Mesenchymal stem cell (in vitro differentiated cells and primary cell): ENCODE measurements around the gene STK25.

Experiments used
- DNase-seq: peaks from one replicate; pipeline ENCODE4 v3.0.0-alpha.2; 2013
- H2AFZ ChIP-seq: one replicate; pipeline ENCODE4 v1.6.1; 2013; ENCODE audit warnings: low read depth, mild to moderate bottlenecking, control low read depth, inconsistent platforms, low read length, moderate library complexity
- H2AK5ac ChIP-seq: 2 replicates; pipeline ENCODE4 v1.6.1; 2013; ENCODE audit warnings: low read length, moderate library complexity, mild to moderate bottlenecking, inconsistent platforms; ENCODE audit not compliant: severe bottlenecking
- H2BK120ac ChIP-seq: one replicate; pipeline ENCODE4 v1.6.1; 2013; ENCODE audit warnings: low read depth, mild to moderate bottlenecking, inconsistent platforms, low read length, moderate library complexity
- H2BK12ac ChIP-seq, 2 experiments: one replicate each; pipeline ENCODE4 v1.6.1; 2013; ENCODE audit warnings: inconsistent platforms in 2 of 2, low read length in 2 of 2, mild to moderate bottlenecking in 2 of 2, moderate library complexity in 2 of 2, control low read depth in 1 of 2
- H2BK15ac ChIP-seq: one replicate; pipeline ENCODE4 v1.6.1; 2013; ENCODE audit warnings: mild to moderate bottlenecking, low read depth, inconsistent platforms; ENCODE audit not compliant: poor library complexity, severe bottlenecking
- H2BK5ac ChIP-seq: 2 replicates; pipeline ENCODE4 v1.6.1; 2013; ENCODE audit warnings: low read depth, mild to moderate bottlenecking, low read length, control low read depth, inconsistent platforms; ENCODE audit not compliant: poor library complexity, severe bottlenecking
- H3K14ac ChIP-seq, 2 experiments: one replicate each; pipeline ENCODE4 v1.6.1; 2013; ENCODE audit warnings: inconsistent platforms in 2 of 2, low read length in 2 of 2, control low read depth in 1 of 2, mild to moderate bottlenecking in 1 of 2, moderate library complexity in 1 of 2
- H3K18ac ChIP-seq, 2 experiments: one replicate each; pipeline ENCODE4 v1.6.1; 2013; ENCODE audit warnings: inconsistent platforms in 2 of 2, low read length in 2 of 2, control low read depth in 1 of 2, low read depth in 1 of 2, mild to moderate bottlenecking in 1 of 2
- H3K23ac ChIP-seq, 2 experiments: one replicate each; pipeline ENCODE4 v1.6.1; 2013; ENCODE audit warnings: inconsistent platforms in 2 of 2, low read length in 2 of 2, mild to moderate bottlenecking in 2 of 2, moderate library complexity in 2 of 2, control low read depth in 1 of 2
- H3K27ac ChIP-seq: 2 replicates; pipeline ENCODE4 v1.5.1; 2013; ENCODE audit warnings: mild to moderate bottlenecking, moderate library complexity, low read length, control low read depth, inconsistent platforms; ENCODE audit not compliant: poor library complexity, severe bottlenecking
- H3K27me3 ChIP-seq, 2 experiments: 2 replicates each; pipeline versions ENCODE4 v1.6.1 to v1.7.0; 2013; ENCODE audit warnings: low read length in 2 of 2, mild to moderate bottlenecking in 2 of 2, moderate library complexity in 2 of 2, control low read depth in 1 of 2, inconsistent platforms in 1 of 2; ENCODE audit not compliant: control insufficient read depth in 1 of 2, insufficient read depth in 1 of 2
- H3K36me3 ChIP-seq, 2 experiments: 2 replicates each; pipeline versions ENCODE4 v1.6.1 to v1.7.0; 2013; ENCODE audit warnings: low read length in 2 of 2, control low read depth in 1 of 2, inconsistent platforms in 1 of 2, low read depth in 1 of 2, mild to moderate bottlenecking in 1 of 2; ENCODE audit not compliant: insufficient read depth in 2 of 2, control insufficient read depth in 1 of 2
- H3K4ac ChIP-seq, 2 experiments: one replicate each; pipeline ENCODE4 v1.6.1; 2013; ENCODE audit warnings: inconsistent platforms in 2 of 2, low read length in 2 of 2, mild to moderate bottlenecking in 2 of 2, moderate library complexity in 2 of 2, control low read depth in 1 of 2, low read depth in 1 of 2
- H3K4me1 ChIP-seq: 2 replicates; pipeline ENCODE4 v1.6.1; 2013; ENCODE audit warnings: low read depth, low read length, control low read depth; ENCODE audit not compliant: control insufficient read depth, insufficient read depth
- H3K4me2 ChIP-seq: 2 replicates; pipeline ENCODE4 v1.6.1; 2013; ENCODE audit warnings: low read length, mild to moderate bottlenecking, inconsistent platforms; ENCODE audit not compliant: poor library complexity, severe bottlenecking
- H3K4me3 ChIP-seq, 2 experiments: 2 replicates each; pipeline versions ENCODE4 v1.5.1 to v1.7.0; 2013; ENCODE audit warnings: low read length in 2 of 2, mild to moderate bottlenecking in 2 of 2, control low read depth in 1 of 2, low read depth in 1 of 2; ENCODE audit not compliant: insufficient read depth in 1 of 2
- H3K79me1 ChIP-seq: replicated peaks from 2 replicates; pipeline ENCODE4 v1.6.1; 2013; ENCODE audit warnings: mild to moderate bottlenecking, control low read depth, low read length, inconsistent platforms; ENCODE audit not compliant: poor library complexity, severe bottlenecking
- H3K9ac ChIP-seq: 2 replicates; pipeline ENCODE4 v1.7.0; 2013; ENCODE audit warnings: mild to moderate bottlenecking, low read length, moderate library complexity
- H3K9me3 ChIP-seq: 2 replicates; pipeline ENCODE4 v1.7.0; 2013; ENCODE audit warnings: mild to moderate bottlenecking, low read length; ENCODE audit not compliant: control insufficient read depth
- H4K8ac ChIP-seq: one replicate; pipeline ENCODE4 v1.6.1; 2013; ENCODE audit warnings: inconsistent platforms, mild to moderate bottlenecking, low read length, moderate library complexity
- H4K91ac ChIP-seq: one replicate; pipeline ENCODE4 v1.6.1; 2013; ENCODE audit warnings: mild to moderate bottlenecking, low read length, inconsistent platforms
- WGBS: methylation state at CpG from one replicate; pipeline ENCODE4 v1.1.7; 2013; ENCODE audit warnings: mixed read lengths; 5-methylcytosine and 5-hydroxymethylcytosine counted together

Gene STK25

GRCh38 chr2:241459520-241459919 lies 48.9 kb downstream of the STK25 start:
- no peak for DNase-seq
- H3K4me1 ChIP-seq: peaks cover 3% of the 10 kb centered on the region
- no peak overlapping the region for H3K4me3 ChIP-seq
- H4K8ac ChIP-seq: no peak overlapping the region
- H3K27me3 ChIP-seq: no peaks in the 10 kb centered on the region
- no peak overlapping the region for H2BK15ac ChIP-seq
- no peak overlapping the region for H3K9ac ChIP-seq
- no peak overlapping the region for H2AK5ac ChIP-seq
- no peaks in the 10 kb centered on the region for H3K79me1 ChIP-seq
- H2BK5ac ChIP-seq: no peak overlapping the region
- H3K23ac ChIP-seq: no peak overlapping the region
- no peak overlapping the region for H2AFZ ChIP-seq
- peaks cover 10 to 18% of the 10 kb centered on the region in 2 experiments for H3K36me3 ChIP-seq
- H3K4ac ChIP-seq: no peak overlapping the region
- H2BK12ac ChIP-seq: no peak overlapping the region
- no peak overlapping the region for H3K4me2 ChIP-seq
- no peak overlapping the region for H4K91ac ChIP-seq
- no peak overlapping the region for H3K27ac ChIP-seq
- no peaks in the 10 kb centered on the region for H3K9me3 ChIP-seq
- 95% methylated on average over 13 of the region's 13 CpGs for WGBS
- no peak overlapping the region for H2BK120ac ChIP-seq
- H3K18ac ChIP-seq: no peak overlapping the region
- no peak overlapping the region for H3K14ac ChIP-seq

GRCh38 chr2:241458687-241459086 lies 49.7 kb downstream of the STK25 start:
- WGBS: 94% methylated on average over 5 of the region's 5 CpGs
- Histone ChIP-seq H3K27ac (no peak overlapping the region), H3K4ac (no peak overlapping the region), H3K36me3 (peaks cover 8 to 19% of the 10 kb centered on the region in 2 experiments), H3K9me3 (no peaks in the 10 kb centered on the region), H3K4me2 (no peak overlapping the region), H3K79me1 (peaks cover 2% of the 10 kb centered on the region), H2AFZ (no peak overlapping the region), H2BK15ac (no peak overlapping the region), H2AK5ac (no peak overlapping the region), H2BK120ac (no peak overlapping the region), H2BK12ac (no peak overlapping the region), H3K4me3 (no peak overlapping the region), H3K18ac (no peak overlapping the region), H3K23ac (no peak overlapping the region), H3K14ac (no peak overlapping the region), H4K91ac (no peak overlapping the region), H4K8ac (no peak overlapping the region), H3K27me3 (no peaks in the 10 kb centered on the region), H3K4me1 (peaks cover 3% of the 10 kb centered on the region), H3K9ac (no peak overlapping the region), H2BK5ac (no peak overlapping the region)
- DNase-seq: no peak

DNA sequence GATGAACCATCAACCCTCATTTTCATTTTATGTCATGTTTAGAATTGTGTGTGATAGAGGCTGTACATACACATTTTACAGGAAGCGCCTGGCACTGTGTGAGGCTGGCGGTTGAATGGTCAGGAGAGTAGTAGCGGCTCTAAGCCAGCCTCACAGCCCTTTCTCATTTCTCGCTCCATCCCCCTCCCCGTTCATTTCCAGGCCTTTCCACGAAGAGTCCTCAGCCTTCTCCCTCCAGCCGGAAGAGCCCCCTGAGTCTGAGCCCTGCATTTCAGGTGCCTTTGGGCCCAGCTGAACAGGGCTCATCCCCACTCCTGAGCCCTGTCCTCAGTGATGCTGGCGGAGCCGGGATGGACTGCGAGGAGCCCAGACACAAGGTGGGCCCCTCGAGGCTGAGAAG lies 51.8 kb downstream of the STK25 start:
- Histone ChIP-seq H2BK15ac (no peak overlapping the region), H3K4me1 (peaks cover under 1% of the 10 kb centered on the region), H3K79me1 (peaks cover 2% of the 10 kb centered on the region), H3K4me3 (no peak overlapping the region), H2BK120ac (no peak overlapping the region), H3K9me3 (no peaks in the 10 kb centered on the region), H3K36me3 (peaks cover 0 to 13% of the 10 kb centered on the region in 2 experiments), H3K23ac (no peak overlapping the region), H3K18ac (no peak overlapping the region), H3K27ac (no peak overlapping the region), H2AFZ (no peak overlapping the region), H4K8ac (no peak overlapping the region), H3K27me3 (no peaks in the 10 kb centered on the region), H2AK5ac (no peak overlapping the region), H3K14ac (no peak overlapping the region), H3K4me2 (no peak overlapping the region), H4K91ac (no peak overlapping the region), H2BK12ac (no peak overlapping the region), H2BK5ac (no peak overlapping the region), H3K9ac (no peak overlapping the region), H3K4ac (no peak overlapping the region)
- WGBS: 90% methylated on average over 11 of the region's 11 CpGs
- DNase-seq: no peak

DNA sequence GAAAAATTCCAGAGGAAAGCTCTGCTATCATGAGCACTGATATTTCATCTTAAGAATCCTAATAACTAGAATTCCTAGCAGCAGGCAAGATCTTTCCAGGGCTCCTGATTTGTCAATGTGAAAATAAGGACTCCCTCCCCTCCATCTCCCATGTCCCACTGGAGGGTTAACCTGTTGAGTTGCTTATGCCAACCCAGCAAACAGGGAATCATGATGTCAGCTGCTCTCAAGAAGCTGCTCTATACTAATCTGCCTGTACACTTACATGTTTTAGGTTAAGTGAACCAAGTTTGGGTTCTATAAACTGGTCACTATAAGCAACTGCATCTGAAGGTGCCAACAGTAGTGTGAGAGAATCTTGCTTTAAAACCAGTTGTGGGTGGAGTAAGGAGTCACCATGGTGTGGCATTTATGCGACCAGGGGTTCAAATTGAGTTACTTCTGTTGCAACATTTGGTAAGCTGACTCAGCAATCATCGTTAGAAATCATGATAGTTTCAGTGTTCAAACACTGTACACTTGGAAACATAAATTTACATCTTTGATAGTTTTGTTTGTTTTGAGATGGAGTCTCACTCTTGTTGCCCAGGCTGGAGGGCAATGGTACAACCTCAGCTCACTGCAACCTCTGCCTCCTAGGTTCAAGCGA lies 53.4 kb downstream of the STK25 start:
- no peak overlapping the region for H3K18ac ChIP-seq
- no peak overlapping the region for H3K4me2 ChIP-seq
- H3K36me3 ChIP-seq: peaks cover 2 to 22% of the 10 kb centered on the region in 2 experiments
- H3K79me1 ChIP-seq: peaks cover 2% of the 10 kb centered on the region
- no peak overlapping the region for H3K9ac ChIP-seq
- no peak overlapping the region for H3K4ac ChIP-seq
- no peak overlapping the region for H2BK120ac ChIP-seq
- no peak overlapping the region for H3K23ac ChIP-seq
- H2AFZ ChIP-seq: no peak overlapping the region
- H3K14ac ChIP-seq: no peak overlapping the region
- no peak overlapping the region for H2AK5ac ChIP-seq
- no peak overlapping the region for H4K8ac ChIP-seq
- DNase-seq: peak; percentile 2
- H2BK15ac ChIP-seq: no peak overlapping the region
- no peak overlapping the region for H3K4me3 ChIP-seq
- no peaks in the 10 kb centered on the region for H3K27me3 ChIP-seq
- H4K91ac ChIP-seq: no peak overlapping the region
- no peaks in the 10 kb centered on the region for H3K4me1 ChIP-seq
- no peak overlapping the region for H2BK5ac ChIP-seq
- 80% methylated on average over 2 of the region's 3 CpGs for WGBS
- H2BK12ac ChIP-seq: no peak overlapping the region
- no peak overlapping the region for H3K27ac ChIP-seq
- H3K9me3 ChIP-seq: no peaks in the 10 kb centered on the region
